ENCODE data around the gene BACH1. TPM values are rescaled to one million over a fixed set of nuclear protein-coding genes. Genes with fewer than 3 reads are reported as not detected.

The BACH1 gene
- polyA plus RNA-seq, 1 of the 3 experiments (the other 2 are of a cell fraction): 18.1 TPM

GRCh38 chr21:29338256-29338655, 39.5 kb downstream of the BACH1 start:
- H3K4me2 ChIP-seq: no peak overlapping the region
- peaks cover 49% of the 10 kb centered on the region for H3F3A ChIP-seq (replicated peaks; ENCODE audit: insufficient read depth)
- H3K4me3 ChIP-seq (ENCODE audit: low read depth in 2 of 2, low read length in 1 of 2): no peak overlapping the region
- H3K4me1 ChIP-seq (ENCODE audit: control insufficient read depth in 1 of 2, insufficient read depth in 2 of 2, low read depth in 1 of 2, low read length in 1 of 2): peaks cover 13 to 40% of the 10 kb centered on the region in 2 experiments
- H3K36me3 ChIP-seq (replicated peaks in 1 of 2; ENCODE audit: control insufficient read depth in 1 of 2, insufficient read depth in 2 of 2, low read length in 1 of 2): peaks cover 12 to 46% of the 10 kb centered on the region in 2 experiments
- no peak overlapping the region for H3K9ac ChIP-seq
- peaks cover 87% of the 10 kb centered on the region for H3K79me2 ChIP-seq (ENCODE audit: insufficient read depth)
- WGBS (ENCODE audit: low lambda C conversion rate): 94% methylated on average over 4 of the region's 4 CpGs
- TF ChIP-seq RAD21 (IDR thresholded peaks at IDR 0.05; ENCODE audit: low read length): no peak
- no peak for TF ChIP-seq EZH2phosphoT487 (IDR thresholded peaks at IDR 0.05; ENCODE audit: borderline replicate concordance, low read depth)
- no peak for TF ChIP-seq EP300 (IDR thresholded peaks at IDR 0.05; ENCODE audit: borderline replicate concordance in 1 of 2, low read depth in 1 of 2, low read length in 1 of 2)
- TF ChIP-seq MXI1 (IDR thresholded peaks at IDR 0.05; ENCODE audit: low read depth, low read length): no peak
- TF ChIP-seq SIN3A (IDR thresholded peaks at IDR 0.05; ENCODE audit: borderline replicate concordance, low read depth, low read length): no peak
- TF ChIP-seq FOSL2 (IDR thresholded peaks at IDR 0.05; ENCODE audit: borderline replicate concordance, low read depth): no peak
- TF ChIP-seq, protein P1, sequence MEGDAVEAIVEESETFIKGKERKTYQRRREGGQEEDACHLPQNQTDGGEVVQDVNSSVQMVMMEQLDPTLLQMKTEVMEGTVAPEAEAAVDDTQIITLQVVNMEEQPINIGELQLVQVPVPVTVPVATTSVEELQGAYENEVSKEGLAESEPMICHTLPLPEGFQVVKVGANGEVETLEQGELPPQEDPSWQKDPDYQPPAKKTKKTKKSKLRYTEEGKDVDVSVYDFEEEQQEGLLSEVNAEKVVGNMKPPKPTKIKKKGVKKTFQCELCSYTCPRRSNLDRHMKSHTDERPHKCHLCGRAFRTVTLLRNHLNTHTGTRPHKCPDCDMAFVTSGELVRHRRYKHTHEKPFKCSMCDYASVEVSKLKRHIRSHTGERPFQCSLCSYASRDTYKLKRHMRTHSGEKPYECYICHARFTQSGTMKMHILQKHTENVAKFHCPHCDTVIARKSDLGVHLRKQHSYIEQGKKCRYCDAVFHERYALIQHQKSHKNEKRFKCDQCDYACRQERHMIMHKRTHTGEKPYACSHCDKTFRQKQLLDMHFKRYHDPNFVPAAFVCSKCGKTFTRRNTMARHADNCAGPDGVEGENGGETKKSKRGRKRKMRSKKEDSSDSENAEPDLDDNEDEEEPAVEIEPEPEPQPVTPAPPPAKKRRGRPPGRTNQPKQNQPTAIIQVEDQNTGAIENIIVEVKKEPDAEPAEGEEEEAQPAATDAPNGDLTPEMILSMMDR (IDR thresholded peaks at IDR 0.05): no peak
- no peak for TF ChIP-seq MEF2A (IDR thresholded peaks at IDR 0.05; ENCODE audit: borderline replicate concordance, low read depth)
- TF ChIP-seq, protein P2, sequence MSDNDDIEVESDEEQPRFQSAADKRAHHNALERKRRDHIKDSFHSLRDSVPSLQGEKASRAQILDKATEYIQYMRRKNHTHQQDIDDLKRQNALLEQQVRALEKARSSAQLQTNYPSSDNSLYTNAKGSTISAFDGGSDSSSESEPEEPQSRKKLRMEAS (IDR thresholded peaks at IDR 0.05; ENCODE audit: low read depth): no peak
- no peaks in the 10 kb centered on the region for H3K9me2 ChIP-seq
- ChIA-PET CTCF (interaction anchor here (1.5 to 2.0 kb wide), 3 partner anchors 10 to 173 kb away, joined by 3 to 8 read pairs (median 6); no protein-coding TSS in a partner anchor), POLR2A (interaction anchor here (1.5 kb wide), 1 partner anchor 40 kb away, joined by 4 read pairs; the partner anchor contains the start of gene BACH1)
- peaks cover 21% of the 10 kb centered on the region; the same call in 1 of the 2 replicates for H4K20me1 ChIP-seq (ENCODE audit: insufficient read depth)
- no peak for DNase-seq
- H3K27me3 ChIP-seq (ENCODE audit: insufficient read depth): no peaks in the 10 kb centered on the region
- no peak overlapping the region for H3K27ac ChIP-seq (ENCODE audit: low read depth in 2 of 2, low read length in 1 of 2)
- no peak overlapping the region for H2AFZ ChIP-seq (ENCODE audit: low read depth)
- no peaks in the 10 kb centered on the region for H3K9me3 ChIP-seq

GRCh38 chr21:29340228-29340627, 41.5 kb downstream of the BACH1 start:
- no peak overlapping the region for H2AFZ ChIP-seq (ENCODE audit: low read depth)
- H3K9me3 ChIP-seq: no peaks in the 10 kb centered on the region
- peaks cover 84% of the 10 kb centered on the region for H3K79me2 ChIP-seq (ENCODE audit: insufficient read depth)
- peaks cover 7% of the 10 kb centered on the region; the same call in 1 of the 2 replicates for H4K20me1 ChIP-seq (ENCODE audit: insufficient read depth)
- no peak for DNase-seq
- TF ChIP-seq NRF1 (IDR thresholded peaks at IDR 0.05; ENCODE audit: low read depth, low read length) (no peak), RCOR1 (IDR thresholded peaks at IDR 0.05; ENCODE audit: low read length) (no peak), YY1 (IDR thresholded peaks at IDR 0.05; ENCODE audit: low read depth) (no peak), ELF1 (IDR thresholded peaks at IDR 0.05) (no peak), IRF3 (IDR thresholded peaks at IDR 0.05; ENCODE audit: low read depth, low read length) (no peak), GABPA (IDR thresholded peaks at IDR 0.05; ENCODE audit: low read depth) (no peak), FOSL2 (IDR thresholded peaks at IDR 0.05; ENCODE audit: borderline replicate concordance, low read depth) (no peak), GATA2 (CRISPR knock-in tag; IDR thresholded peaks at IDR 0.05) (no peak), FOXM1 (IDR thresholded peaks at IDR 0.05; ENCODE audit: low read depth) (no peak), TCF12 (IDR thresholded peaks at IDR 0.05) (no peak), POLR2AphosphoS5 (IDR thresholded peaks at IDR 0.05; ENCODE audit: low read depth, low read length) (no peak), EP300 (IDR thresholded peaks at IDR 0.05; ENCODE audit: borderline replicate concordance in 1 of 2, low read depth in 1 of 2, low read length in 1 of 2) (no peak)
- TF ChIP-seq, protein P1 (IDR thresholded peaks at IDR 0.05): no peak
- TF ChIP-seq, protein P3, sequence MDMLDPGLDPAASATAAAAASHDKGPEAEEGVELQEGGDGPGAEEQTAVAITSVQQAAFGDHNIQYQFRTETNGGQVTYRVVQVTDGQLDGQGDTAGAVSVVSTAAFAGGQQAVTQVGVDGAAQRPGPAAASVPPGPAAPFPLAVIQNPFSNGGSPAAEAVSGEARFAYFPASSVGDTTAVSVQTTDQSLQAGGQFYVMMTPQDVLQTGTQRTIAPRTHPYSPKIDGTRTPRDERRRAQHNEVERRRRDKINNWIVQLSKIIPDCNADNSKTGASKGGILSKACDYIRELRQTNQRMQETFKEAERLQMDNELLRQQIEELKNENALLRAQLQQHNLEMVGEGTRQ (IDR thresholded peaks at IDR 0.05; ENCODE audit: borderline replicate concordance, low read depth, low read length): no peak
- peaks cover 50% of the 10 kb centered on the region for H3F3A ChIP-seq (replicated peaks; ENCODE audit: insufficient read depth)
- peaks cover 9 to 39% of the 10 kb centered on the region in 2 experiments for H3K36me3 ChIP-seq (replicated peaks in 1 of 2; ENCODE audit: control insufficient read depth in 1 of 2, insufficient read depth in 2 of 2, low read length in 1 of 2)
- H3K4me2 ChIP-seq: peak overlapping the region; percentile 29; the same call in 1 of the 2 replicates
- peak overlapping the region in 1 of 2 experiments; percentile 30; a peak in 2 of 4 replicates for H3K27ac ChIP-seq (ENCODE audit: low read depth in 2 of 2, low read length in 1 of 2)
- peaks cover 15 to 45% of the 10 kb centered on the region in 2 experiments for H3K4me1 ChIP-seq (ENCODE audit: control insufficient read depth in 1 of 2, insufficient read depth in 2 of 2, low read depth in 1 of 2, low read length in 1 of 2)
- POLR2A ChIA-PET: no interaction called here
- no peaks in the 10 kb centered on the region for H3K27me3 ChIP-seq (ENCODE audit: insufficient read depth)
- H3K9me2 ChIP-seq: no peaks in the 10 kb centered on the region
- CTCF ChIA-PET: interaction anchor here (0.8 to 1.3 kb wide), 4 partner anchors 9 to 275 kb away, joined by 3 to 7 read pairs (median 4); no protein-coding TSS in a partner anchor
- H3K4me3 ChIP-seq (ENCODE audit: low read depth in 2 of 2, low read length in 1 of 2): no peak overlapping the region
- H3K9ac ChIP-seq: no peak overlapping the region
